Neural crest cell (in vitro differentiated cells): ENCODE measurements around the gene SPRR5. TPM values are rescaled to one million over a fixed set of nuclear protein-coding genes. Genes with fewer than 3 reads are reported as not detected.

Source experiments
- DNase-seq: peaks from one replicate; pipeline ENCODE4 v3.0.0; 2021; ENCODE audit warnings: low read depth, mixed read lengths, low spot score
- H3K27ac Mint-ChIP-seq: one replicate; pipeline ENCODE4 v1.8.0; 2021; ENCODE audit warnings: mild to moderate bottlenecking, mixed read lengths; ENCODE audit not compliant: unreplicated experiment
- H3K27me3 Mint-ChIP-seq: 2 replicates; pipeline ENCODE4 v1.8.0; 2021; ENCODE audit warnings: low read depth, mild to moderate bottlenecking, mixed read lengths
- H3K36me3 Mint-ChIP-seq: 2 replicates; pipeline ENCODE4 v1.8.0; 2021; ENCODE audit warnings: low read depth, mild to moderate bottlenecking, mixed read lengths
- H3K4me1 Mint-ChIP-seq: 2 replicates; pipeline ENCODE4 v1.8.0; 2021; ENCODE audit warnings: mixed read lengths
- H3K4me3 Mint-ChIP-seq: one replicate; pipeline ENCODE4 v1.8.0; 2021; ENCODE audit warnings: mild to moderate bottlenecking, mixed read lengths
- H3K9me3 Mint-ChIP-seq: 2 replicates; pipeline ENCODE4 v1.8.0; 2021; ENCODE audit warnings: mixed read lengths
- total RNA-seq: library from RNA; stranded (reverse); gene quantifications from 2 replicates; pipeline ENCODE4 v1.2.1, GENCODE V29; 2021
- TF ChIP-seq, protein P1 (sequence below): fragments of 200-600 bp; sonication (generic); conservative IDR thresholded peaks from 2 replicates; pipeline ENCODE4 v1.5.0; 2021; ENCODE audit warnings: antibody characterized with exemption, mild to moderate bottlenecking

Gene SPRR5
- total RNA-seq, 1 donor from 2014 or later = not detected

- Mint-ChIP-seq H3K4me1 (no peaks in the 10 kb centered on the region), H3K27ac (no peak overlapping the region), H3K4me3 (no peak overlapping the region), H3K36me3 (no peaks in the 10 kb centered on the region), H3K27me3 (peaks cover 8% of the 10 kb centered on the region), H3K9me3 (no peaks in the 10 kb centered on the region)
- TF ChIP-seq, protein P1, sequence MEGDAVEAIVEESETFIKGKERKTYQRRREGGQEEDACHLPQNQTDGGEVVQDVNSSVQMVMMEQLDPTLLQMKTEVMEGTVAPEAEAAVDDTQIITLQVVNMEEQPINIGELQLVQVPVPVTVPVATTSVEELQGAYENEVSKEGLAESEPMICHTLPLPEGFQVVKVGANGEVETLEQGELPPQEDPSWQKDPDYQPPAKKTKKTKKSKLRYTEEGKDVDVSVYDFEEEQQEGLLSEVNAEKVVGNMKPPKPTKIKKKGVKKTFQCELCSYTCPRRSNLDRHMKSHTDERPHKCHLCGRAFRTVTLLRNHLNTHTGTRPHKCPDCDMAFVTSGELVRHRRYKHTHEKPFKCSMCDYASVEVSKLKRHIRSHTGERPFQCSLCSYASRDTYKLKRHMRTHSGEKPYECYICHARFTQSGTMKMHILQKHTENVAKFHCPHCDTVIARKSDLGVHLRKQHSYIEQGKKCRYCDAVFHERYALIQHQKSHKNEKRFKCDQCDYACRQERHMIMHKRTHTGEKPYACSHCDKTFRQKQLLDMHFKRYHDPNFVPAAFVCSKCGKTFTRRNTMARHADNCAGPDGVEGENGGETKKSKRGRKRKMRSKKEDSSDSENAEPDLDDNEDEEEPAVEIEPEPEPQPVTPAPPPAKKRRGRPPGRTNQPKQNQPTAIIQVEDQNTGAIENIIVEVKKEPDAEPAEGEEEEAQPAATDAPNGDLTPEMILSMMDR = no peak
- no peak for DNase-seq
These were observed 758 bp upstream of the SPRR5 start for GRCh38 chr1:152946248-152946647.

- H3K9me3 Mint-ChIP-seq = no peaks in the 10 kb centered on the region
- peaks cover 14% of the 10 kb centered on the region for H3K27me3 Mint-ChIP-seq
- H3K4me1 Mint-ChIP-seq = no peaks in the 10 kb centered on the region
- TF ChIP-seq, protein P1 = no peak
- H3K4me3 Mint-ChIP-seq = no peak overlapping the region
- no peak overlapping the region for H3K27ac Mint-ChIP-seq
- H3K36me3 Mint-ChIP-seq = no peaks in the 10 kb centered on the region
- DNase-seq = no peak
These were observed 4.7 kb downstream of the SPRR5 start for GRCh38 chr1:152951711-152952110.

GRCh38 chr1:152953761-152954160 lies 6.8 kb downstream of the SPRR5 start:
- Mint-ChIP-seq H3K4me3 (no peak overlapping the region), H3K36me3 (no peaks in the 10 kb centered on the region), H3K27ac (no peak overlapping the region), H3K27me3 (peaks cover 9% of the 10 kb centered on the region), H3K9me3 (no peaks in the 10 kb centered on the region), H3K4me1 (no peaks in the 10 kb centered on the region)
- DNase-seq = no peak
- TF ChIP-seq, protein P1 = no peak

DNA sequence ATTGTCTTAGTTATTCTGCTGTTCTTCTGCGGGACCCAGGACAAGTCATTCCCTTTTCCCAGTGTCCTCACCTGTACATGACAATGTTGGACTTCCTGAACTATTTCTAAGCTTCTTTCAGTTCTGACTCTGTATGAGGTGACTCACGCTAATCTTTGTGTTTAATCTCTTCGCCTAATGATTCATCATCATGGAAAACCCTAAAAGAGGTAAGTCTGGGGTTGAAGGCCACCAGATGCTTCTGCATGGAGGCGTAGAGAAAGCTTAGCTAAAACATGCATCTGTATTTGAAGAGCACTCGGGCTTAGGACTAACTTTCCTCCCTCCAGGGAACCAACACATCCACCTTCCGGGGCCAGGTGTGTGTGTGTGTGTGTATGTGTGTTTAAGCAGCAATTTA lies 7.4 kb downstream of the SPRR5 start:
- DNase-seq = no peak
- Mint-ChIP-seq H3K36me3 (no peaks in the 10 kb centered on the region), H3K9me3 (no peaks in the 10 kb centered on the region), H3K4me3 (no peak overlapping the region), H3K4me1 (no peaks in the 10 kb centered on the region), H3K27ac (no peak overlapping the region), H3K27me3 (peaks cover 9% of the 10 kb centered on the region)
- TF ChIP-seq, protein P1 = no peak

- H3K27ac Mint-ChIP-seq = no peak overlapping the region
- H3K9me3 Mint-ChIP-seq = no peaks in the 10 kb centered on the region
- DNase-seq = no peak
- H3K4me3 Mint-ChIP-seq = no peak overlapping the region
- no peaks in the 10 kb centered on the region for H3K36me3 Mint-ChIP-seq
- H3K27me3 Mint-ChIP-seq = no peaks in the 10 kb centered on the region
- H3K4me1 Mint-ChIP-seq = no peaks in the 10 kb centered on the region
- TF ChIP-seq, protein P1 = no peak
These were observed 10.6 kb downstream of the SPRR5 start for GRCh38 chr1:152957561-152957960.

DNA sequence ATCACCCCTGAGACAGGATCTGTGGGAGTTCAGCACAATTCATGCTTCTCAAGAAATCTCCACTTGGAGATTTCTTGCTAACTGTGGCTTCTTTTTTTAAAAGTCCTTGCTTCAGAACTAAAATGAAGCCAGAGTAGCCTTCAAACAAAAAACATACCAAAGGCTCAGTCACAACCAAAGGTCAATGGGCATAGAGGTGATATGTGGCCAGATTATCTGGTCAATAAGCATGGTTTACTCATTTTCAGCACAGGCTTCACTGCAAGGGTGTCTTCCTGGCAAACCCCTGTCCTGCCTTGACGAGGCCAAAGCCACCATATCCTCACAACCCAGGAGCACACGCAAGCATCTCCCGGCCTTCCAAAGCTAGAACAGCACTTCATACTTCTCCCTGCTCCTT lies 12.3 kb downstream of the SPRR5 start:
- H3K9me3 Mint-ChIP-seq = no peaks in the 10 kb centered on the region
- no peak overlapping the region for H3K4me3 Mint-ChIP-seq
- H3K4me1 Mint-ChIP-seq = no peaks in the 10 kb centered on the region
- no peaks in the 10 kb centered on the region for H3K36me3 Mint-ChIP-seq
- DNase-seq = no peak
- TF ChIP-seq, protein P1 = no peak
- H3K27me3 Mint-ChIP-seq = no peaks in the 10 kb centered on the region
- no peak overlapping the region for H3K27ac Mint-ChIP-seq
